Suppressor macrophage treated with lipopolysaccharide for 4 hours (primary cell): Measurements from ENCODE around the gene MMS19.

Experiments used
- DNase-seq: peaks from one replicate; pipeline ENCODE4 v3.0.0-alpha.2; 2020

Gene MMS19, protein sequence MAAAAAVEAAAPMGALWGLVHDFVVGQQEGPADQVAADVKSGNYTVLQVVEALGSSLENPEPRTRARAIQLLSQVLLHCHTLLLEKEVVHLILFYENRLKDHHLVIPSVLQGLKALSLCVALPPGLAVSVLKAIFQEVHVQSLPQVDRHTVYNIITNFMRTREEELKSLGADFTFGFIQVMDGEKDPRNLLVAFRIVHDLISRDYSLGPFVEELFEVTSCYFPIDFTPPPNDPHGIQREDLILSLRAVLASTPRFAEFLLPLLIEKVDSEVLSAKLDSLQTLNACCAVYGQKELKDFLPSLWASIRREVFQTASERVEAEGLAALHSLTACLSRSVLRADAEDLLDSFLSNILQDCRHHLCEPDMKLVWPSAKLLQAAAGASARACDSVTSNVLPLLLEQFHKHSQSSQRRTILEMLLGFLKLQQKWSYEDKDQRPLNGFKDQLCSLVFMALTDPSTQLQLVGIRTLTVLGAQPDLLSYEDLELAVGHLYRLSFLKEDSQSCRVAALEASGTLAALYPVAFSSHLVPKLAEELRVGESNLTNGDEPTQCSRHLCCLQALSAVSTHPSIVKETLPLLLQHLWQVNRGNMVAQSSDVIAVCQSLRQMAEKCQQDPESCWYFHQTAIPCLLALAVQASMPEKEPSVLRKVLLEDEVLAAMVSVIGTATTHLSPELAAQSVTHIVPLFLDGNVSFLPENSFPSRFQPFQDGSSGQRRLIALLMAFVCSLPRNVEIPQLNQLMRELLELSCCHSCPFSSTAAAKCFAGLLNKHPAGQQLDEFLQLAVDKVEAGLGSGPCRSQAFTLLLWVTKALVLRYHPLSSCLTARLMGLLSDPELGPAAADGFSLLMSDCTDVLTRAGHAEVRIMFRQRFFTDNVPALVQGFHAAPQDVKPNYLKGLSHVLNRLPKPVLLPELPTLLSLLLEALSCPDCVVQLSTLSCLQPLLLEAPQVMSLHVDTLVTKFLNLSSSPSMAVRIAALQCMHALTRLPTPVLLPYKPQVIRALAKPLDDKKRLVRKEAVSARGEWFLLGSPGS

DNA sequence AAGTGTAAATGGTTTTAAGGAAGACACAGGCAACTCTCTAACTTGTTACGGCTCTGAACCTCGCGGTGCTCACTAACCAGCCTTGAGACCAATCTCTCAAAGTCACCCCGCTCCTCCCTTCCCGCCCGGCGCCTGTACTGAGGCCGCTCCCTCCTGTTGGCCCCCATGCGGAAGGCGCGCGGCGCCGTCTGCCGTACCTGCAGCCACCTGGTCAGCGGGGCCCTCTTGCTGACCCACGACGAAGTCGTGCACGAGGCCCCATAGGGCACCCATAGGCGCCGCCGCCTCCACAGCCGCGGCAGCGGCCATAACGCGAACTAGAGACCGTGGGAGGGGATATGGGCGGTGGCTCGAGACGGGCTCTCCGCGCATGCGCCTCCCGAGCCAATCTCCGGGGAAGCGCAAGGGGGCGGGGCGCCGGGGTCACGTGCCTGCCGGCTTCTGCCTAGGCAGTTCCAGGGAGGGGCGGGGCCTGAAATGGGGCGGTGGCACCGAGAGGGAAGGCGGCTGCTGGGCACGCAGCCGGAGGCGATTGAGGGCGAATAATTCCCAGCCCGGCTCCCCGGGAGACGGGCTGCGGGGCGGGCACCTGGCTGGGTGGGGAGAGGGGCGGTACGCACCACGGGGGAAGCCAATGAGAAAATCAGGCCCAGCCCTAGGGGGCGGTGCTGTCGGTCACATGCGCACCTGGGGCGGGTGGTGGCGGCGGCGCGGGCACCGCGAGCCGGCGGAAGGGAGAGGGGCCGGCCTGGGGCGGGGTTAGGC, at the start of gene MMS19:
Gene MMS19, minus strand, starts transcription at position 347 of the 765 bp plus-strand sequence. Its CDS starts 38 bp downstream, at position 309.
- peak; percentile 100 for DNase-seq

DNA sequence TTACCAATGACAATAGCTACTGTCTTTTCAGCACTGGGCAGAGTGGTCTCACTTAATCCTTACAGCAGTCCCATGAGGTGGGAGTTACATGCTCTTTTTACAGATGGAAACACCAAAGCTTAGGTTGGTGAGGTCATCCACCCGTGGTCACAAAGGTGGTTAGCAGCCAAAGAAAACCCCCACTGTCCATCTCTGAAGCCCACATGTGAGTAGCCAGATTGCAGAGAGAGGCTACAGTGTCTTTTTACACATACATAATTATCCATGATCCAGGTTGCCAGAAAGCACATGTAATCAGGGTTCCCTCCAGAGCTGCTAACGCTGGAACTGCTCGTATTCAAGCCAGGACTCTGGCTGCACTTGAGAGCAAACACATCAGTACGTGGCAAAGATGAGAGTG, 49.7 kb upstream of the MMS19 start:
- DNase-seq, result no peak

DNA sequence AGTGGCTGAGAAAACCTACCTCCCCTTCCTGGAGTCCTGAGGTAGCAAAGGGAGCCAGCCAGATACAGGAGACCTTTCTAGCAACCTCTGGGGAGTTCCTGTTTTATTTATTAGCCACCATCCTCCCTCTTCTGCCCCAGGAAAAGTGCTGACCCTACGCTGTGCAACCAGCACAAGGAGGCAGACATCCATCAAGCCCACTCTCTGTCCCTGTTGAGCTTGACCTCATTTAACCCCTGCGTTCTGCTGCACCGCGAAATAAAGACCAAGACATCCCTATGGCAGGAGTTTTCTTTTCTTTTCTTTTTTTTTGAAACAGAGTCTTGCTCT, 49.0 kb upstream of the MMS19 start:
- no peak for DNase-seq

DNA sequence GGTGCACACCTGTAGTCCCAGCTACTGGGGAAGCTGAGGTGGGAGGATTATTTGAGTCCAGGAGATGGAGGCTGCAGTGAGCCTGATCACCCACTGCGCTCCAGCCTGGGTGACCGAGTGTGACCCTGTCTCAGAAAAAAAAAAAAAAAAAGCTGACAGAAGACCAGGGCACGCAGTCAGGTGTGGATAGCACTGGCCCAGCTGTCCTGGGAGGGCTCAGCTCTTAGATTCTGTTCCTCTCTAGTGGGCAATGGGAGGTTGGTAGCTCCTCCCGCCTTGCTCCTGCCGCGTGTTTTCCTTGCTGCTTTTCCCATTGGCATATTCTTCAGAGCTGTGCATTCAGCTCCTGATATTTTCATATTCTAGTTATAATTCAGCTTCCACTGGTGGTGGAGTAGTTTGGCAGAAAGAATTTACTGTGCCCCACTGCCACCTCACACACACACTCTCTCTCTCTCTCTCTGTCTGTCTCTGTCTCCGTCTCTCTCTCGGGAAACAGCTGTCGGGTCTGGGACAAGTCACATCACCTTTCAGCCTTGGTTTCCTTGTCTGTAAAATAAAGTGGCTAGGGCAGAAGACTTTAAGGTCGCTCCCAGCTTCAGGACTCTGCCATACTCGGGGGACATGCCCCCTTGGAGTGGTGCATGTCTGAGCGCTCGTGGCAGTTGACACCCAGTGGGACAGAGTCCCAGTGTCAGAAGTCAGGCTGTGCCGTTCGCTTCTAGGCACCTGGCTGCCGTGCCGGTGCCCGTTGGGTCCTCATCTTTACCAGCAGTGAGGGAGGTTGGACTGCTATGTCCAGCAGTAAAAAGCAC, 48.4 kb upstream of the MMS19 start:
- no peak for DNase-seq

DNA sequence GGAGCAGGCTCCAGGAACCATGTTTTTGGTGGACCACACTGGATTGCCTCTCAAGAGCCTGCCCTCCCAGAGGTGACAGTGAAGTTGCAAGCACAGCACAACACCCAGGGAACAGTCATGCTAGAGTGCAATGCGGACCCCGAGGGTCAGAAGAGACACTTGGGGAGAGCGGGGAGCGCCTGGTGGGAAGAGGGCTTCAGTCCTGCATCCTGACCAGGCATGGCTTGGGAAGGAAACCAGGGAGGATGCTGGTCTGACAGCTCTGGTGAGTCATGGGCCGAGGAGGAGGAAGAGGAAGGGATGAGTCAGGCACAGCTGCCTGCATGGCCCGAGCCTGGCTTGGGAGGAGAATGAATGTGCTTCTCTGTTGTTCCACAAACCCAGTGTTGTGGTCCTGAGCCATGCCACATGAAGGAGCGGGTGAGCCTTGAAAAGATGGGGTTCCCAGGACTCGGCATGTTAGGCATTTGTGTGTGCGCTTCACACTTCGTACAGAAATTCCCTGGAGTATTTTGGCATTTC, 44.9 kb upstream of the MMS19 start:
- peak; percentile 91 for DNase-seq

DNA sequence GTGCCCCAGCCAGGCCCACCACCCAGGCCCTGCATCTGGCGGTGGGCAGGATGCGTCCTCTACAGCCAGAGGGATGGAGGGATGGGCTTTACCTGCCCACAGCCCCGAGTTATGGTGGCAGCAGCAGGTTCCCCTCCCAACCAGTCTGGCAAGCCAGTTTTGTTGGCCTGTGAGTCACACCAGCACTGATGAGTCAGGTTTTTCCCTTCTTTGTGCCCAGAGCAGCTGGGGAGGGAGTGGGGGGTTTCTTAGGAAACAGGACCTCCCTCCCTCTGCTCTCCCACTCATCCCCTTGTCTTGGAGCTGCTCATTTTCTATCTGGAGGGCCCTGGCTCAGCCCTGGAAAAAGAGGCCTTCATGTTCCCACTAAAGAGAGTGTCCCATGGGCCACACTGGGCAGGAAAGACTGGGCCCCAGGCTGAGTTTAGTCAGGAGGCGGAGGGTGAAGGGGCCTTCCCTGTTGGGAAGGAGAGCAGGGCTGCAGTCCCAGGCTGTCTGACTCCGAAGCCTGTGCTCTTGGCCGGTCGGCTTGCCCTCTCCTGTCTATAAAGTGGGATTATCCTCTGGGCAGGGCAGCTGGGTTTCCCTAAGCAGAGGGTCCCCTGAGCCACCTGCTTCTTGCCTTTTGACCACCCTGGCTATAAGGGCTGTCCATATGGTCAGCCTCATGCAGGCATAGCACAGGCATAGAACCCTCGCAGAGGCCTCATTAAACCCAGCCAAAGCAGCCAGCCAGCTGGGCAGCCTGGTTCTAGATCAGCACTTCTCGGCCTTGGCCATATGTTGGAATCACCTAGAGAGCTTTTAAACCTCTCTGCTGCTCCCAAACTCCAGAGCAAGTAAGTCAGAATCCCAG, 44.2 kb upstream of the MMS19 start:
- DNase-seq, result peak; percentile 80

DNA sequence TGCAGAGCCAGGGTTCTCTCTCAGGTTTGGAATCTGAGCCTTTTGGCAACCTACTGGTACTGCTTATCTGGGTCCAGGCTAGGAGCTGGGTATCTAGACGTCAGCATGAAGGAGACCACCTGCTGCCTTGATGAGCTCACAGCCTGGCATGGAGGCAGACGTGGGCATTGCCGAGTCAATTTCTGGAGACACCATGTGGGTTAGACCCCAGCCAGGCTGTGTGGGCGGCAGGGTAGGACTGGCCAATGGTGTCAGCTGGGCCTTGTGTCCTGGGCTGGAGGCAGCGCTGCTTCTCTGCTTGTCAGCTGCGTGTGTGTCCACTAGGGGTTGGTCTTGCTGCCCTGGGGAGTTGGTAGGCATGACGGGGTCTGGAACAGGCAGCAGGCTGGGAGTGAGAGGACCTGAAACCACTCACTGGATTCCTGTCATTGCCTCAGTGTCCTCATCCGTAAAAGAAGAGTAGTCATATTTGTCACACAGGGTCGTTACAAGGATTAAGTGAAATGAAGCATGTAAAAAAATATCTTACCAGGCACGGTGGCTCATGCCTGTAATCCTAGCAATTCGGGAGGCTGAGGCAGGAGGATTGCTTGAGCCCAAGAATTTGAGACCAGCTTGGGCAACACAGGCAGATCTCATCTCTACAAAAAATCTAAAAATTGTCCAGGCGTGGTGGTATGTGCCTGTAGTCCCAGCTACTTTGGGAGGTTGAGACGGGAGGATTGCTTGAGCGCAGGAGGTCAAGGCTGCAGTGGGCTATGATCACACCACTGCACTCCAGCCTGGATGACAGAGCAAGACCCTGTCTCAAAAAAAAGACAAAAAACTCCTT, 42.7 kb upstream of the MMS19 start:
- no peak for DNase-seq

DNA sequence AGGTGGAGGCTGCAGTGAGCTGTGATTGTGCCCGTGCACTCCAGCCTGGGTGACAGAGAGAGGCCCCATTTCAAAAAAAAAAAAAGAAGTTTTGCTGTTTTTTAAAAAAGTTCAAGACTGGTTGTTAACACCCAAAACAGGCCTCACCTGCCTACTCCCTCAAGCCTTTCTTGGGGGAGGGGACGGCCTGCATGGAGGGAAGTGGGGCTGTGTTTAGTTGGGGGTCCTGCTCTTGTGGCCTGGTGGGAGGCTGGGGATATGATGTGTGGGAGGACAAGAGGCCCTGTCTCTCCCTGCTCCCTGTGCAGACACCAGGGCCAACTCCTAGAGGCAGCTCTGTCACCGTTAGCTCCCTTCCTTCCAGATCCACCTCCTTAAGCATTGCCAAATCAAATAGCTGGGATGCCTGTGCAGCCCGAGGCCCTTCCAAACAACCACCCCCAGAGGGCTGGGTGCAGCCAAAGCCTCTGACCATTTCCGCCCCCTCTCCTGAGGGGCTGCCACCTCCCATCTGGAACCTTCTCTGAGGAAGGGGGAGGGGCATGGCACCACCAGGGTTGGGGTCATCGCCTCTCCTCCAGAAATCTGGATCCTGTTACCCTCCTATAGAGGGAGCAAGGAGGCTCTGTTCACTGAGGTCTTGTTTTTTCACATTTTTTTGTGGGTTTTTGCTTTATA, 41.4 kb upstream of the MMS19 start:
- no peak for DNase-seq

DNA sequence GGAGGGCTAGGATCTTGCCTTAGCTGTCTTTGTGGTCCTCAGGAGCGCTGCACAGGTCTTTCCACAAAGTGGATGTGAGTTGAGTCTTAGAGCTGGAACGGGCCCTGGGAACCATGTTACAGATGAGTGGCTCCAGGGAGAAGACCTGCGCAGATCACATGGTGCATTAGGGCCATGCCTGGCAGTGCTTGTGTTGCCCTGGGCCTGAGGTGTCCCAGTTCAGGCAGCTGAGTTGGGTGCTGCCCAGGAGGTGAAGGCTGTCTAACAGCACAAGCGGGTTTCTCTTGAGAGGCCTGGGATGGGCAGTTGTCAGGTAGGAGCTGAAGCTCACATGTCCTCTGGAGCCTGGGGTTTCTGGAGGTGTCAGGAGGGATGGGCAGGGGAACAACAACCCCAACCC, 40.6 kb upstream of the MMS19 start:
- DNase-seq, result no peak

DNA sequence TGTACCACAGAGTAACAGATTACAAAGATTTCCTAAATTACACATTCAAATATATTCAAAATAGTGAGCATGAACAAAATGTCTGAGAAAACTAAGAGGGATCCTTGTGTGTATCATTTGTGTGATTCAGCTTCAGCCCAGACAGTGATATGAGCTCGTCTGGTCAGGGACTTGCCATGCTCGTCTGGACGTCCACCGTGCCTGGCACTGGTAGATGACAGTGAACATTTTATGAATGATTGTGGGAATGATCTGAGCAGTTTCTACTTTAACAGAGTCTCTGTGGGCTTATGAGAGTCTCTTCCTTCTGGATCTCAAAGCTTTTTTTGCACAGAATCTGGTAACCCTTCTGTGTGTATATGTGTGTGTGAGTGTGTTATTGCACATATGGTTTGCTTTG, 40.2 kb upstream of the MMS19 start:
- DNase-seq, result no peak

DNA sequence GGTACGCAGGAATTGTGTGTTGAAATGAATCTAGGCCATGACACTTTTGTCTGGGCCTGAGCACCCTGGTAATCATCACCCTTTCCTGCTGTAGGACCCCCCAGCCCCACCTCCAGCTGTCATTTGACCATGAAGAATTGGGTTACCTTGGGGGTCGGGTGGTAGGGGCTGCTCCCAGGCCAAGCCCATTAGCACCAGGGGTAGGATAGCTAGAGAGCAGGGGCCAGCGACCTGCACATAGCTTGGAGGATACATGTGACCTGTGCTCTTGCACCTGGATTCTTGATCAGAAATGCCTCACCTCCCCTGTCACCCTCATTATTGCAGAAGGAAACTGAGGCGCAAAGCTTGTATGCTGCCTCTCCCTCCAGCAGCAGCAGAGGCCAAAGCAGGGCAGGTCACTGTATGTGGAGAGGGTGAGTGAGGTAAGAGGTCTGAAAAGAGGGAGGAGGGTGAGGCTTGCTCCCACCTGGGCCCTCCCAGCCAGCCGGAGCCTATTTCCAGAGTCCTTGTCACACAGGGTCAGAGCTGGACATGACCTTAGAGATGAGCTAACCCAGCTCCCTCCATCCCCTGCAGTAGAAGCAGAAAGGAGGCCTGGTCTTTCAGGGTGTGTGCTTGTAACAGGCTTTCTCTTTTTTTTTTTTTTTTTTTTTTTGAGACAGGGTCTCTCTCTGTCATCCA, 39.1 kb upstream of the MMS19 start:
- DNase-seq, result no peak

DNA sequence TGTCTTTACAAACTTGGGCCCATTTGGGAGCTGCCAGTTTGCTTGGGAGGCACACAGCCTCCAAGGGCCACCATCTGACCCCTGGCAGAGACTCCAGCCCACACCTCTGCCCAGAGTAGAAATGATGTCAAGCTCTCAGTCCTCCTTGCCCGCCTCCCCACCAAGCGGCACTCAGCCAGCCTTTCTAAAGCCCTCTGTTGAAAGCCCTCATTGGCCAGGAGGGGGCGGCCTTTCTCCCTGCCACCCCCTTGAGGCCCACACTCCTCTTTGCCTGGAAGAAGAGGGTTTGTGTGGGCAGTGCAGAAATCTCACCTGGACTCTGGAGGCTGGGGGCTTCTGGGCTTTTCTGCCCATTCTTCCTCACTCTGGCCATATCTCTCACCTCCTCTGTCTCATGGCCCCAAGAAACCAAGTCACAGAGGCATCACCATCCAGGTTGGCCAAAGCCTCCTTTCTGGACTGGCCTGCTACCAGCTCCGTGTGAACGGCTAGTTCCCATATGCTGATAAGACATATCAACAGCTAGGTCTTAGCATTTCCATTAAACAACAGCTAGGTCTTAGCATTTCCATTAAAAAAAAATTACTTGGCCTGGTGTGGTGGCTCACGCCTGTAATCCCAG, 36.6 kb upstream of the MMS19 start:
- DNase-seq, result peak; percentile 62

DNA sequence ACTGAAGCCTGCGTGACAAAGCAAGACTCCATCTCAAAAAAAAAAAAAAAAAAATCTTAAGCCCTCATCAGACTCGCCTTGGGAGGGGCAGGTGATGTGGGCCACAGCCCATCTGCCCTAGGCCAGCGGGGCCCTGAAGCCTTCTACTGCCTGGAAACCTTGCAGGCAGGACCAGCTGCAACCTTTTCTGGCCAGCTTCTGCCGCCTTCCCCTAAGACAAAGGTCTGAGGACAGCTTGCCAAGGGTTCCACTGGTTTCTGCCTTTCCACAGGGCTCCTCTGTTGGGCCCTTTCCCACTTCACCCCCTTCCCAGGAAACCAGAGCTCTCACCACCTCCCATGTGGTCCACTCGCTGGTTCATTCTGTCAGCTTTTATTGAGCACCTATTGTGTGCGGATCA, 35.7 kb upstream of the MMS19 start:
- no peak for DNase-seq

DNA sequence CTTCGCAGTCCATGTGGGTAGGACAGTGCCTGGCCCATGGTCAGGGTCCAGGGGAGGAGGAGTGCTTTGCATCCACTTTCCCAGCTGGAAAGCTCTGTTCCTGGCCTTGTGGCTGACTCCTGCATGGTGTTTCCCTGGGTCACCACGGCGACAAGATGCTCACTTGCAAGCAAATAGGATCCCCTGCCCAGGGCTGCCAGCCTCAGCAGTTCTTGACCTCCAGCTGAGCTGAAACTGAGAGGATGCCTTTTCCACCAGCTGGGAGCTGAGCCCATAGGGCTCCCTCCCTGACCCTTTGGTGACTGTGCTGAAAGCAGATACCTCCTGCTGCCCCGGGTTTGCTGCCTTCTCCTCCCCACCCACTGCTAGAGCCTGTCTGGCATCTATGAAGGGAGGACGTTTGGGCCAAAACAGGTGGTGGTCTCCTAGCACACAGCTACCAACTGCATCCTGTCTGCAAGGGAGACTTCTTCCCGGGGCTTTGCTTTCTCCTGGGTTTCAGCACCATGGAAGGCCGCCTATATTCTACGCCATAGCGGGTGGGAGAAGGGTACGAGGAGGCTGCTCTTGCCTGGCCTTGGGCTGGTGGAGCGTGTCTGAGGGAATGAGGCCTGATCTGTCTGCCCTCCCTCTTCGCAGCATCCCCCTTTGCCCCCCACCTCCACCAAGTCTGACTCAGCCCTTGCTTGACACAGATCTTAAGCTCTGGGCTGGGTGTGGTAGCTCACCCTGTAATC, 34.9 kb upstream of the MMS19 start:
- DNase-seq, result no peak

DNA sequence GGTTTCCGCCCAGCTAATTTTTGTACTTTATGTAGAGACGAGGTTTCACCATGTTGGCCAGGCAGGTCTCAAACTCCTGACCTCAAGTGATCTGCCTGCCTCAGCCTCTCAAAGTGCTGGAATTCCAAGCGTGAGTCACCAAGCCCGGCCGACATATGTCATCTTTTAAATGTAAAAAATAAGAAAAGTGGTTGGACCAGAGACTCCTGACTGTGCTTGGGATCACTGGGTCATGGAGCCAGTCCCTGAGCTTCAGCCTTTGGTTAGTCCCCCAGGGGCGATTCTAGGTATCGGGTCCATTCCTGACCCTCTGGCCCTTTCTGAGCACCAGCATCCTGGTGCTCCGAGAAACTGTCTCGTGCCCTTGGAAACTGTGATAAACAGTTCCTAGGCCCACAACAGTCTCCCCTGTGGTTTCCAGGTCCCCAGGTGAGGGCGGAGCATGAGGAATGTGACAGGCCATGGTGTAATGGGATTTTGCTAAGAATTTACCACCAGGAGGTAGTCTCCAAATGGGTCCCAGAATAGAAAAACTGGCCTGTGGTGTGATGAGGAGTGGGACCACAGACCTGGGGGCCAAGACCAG, 33.3 kb upstream of the MMS19 start:
- DNase-seq, result no peak

DNA sequence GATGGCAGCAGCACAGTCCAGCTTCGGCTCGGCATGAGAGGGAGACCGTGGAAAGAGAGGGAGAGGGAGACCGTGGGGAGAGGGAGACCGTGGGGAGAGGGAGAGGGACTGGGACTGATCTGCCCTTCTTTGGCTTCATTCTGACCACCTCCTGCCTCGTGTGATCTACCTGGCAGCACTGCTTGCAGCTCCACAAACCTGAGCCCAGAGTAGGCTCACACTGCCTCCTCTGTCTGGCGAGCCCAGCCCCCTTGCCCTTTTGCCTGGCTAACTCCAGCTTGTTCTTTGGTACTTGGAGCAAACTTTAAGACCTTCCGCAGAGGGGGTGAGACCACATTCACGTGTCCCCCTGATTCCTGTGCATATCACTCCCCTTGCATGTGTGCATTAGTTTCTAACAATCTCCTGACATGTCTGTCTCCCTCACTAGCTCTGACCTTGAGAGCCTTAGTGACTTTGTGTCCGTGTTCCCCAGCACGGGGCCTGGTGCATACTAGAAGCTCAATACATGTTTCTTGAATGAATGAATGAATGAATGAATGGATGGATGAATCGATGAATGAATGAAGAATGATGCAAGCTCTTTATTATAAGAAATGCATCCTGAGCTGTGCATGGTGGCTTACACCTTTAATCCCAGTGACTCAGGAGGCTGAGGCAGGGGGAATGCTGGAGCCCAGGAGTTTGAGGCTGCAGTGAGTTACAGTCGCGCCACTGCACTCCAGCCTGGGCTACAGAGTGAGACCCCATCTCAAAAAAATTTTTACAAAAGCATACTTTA, 31.7 kb upstream of the MMS19 start:
- DNase-seq, result no peak
